Measurements from ENCODE around the gene ARL5A.

DNA sequence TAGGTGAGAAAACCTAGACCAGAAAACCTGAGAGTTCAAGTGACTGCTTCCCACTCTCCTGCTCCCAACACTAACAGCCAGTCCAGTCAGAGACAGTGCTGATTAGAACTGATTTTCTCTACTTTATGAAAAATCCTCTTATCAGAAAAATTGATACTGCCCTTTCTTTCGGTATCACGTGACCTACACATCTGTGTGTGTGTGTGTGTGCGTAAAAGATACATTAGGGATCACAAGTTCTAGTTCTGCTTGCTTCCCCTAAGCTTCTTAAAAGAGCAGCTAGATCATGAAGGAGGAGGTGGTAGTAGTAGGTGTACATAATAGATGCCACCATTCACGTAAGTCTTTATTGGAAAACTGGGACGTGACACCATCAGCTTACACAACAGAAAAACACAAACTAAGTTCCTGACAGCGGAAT is 1.5 kb downstream of the ARL5A start:
- no peak for TF ChIP-seq EZH2 (IDR thresholded peaks at IDR 0.05)
- TF ChIP-seq, protein P1, sequence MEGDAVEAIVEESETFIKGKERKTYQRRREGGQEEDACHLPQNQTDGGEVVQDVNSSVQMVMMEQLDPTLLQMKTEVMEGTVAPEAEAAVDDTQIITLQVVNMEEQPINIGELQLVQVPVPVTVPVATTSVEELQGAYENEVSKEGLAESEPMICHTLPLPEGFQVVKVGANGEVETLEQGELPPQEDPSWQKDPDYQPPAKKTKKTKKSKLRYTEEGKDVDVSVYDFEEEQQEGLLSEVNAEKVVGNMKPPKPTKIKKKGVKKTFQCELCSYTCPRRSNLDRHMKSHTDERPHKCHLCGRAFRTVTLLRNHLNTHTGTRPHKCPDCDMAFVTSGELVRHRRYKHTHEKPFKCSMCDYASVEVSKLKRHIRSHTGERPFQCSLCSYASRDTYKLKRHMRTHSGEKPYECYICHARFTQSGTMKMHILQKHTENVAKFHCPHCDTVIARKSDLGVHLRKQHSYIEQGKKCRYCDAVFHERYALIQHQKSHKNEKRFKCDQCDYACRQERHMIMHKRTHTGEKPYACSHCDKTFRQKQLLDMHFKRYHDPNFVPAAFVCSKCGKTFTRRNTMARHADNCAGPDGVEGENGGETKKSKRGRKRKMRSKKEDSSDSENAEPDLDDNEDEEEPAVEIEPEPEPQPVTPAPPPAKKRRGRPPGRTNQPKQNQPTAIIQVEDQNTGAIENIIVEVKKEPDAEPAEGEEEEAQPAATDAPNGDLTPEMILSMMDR (IDR thresholded peaks at IDR 0.05), result no peak

All from neural progenitor cell (in vitro differentiated cells).